ENCODE data around the gene DCLK1. TPM values are rescaled to one million over a fixed set of nuclear protein-coding genes. Genes with fewer than 3 reads are reported as not detected.
"Not testable (repeated sequence)": the region's sequence is repeated elsewhere in the genome, so short reads cannot be mapped to it uniquely, and the experiment has no call there.

DCLK1 gene
- total RNA-seq, 1 donor from 2014 or later, result 7.9 TPM

DNA sequence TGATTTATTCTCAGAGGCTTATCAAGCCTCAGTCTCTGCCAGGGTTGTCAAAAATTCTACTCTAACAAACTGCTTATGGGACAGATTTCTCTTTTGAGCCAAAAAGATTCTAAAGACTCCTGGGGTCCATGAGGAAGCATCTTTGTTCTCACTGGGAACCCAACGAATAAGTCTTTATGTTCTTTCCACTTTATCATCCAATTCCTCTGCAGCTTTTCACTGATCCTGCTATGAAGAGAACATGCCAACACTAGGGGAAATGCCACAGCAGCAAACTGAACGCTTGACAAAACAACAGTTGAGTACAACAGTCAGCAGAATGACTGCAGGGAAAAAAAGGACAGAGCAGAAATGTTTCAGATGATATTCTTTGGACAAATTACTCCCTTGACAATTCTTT is 22.2 kb downstream of the DCLK1 start:
- Mint-ChIP-seq H3K27me3 (ENCODE audit: low read depth) (peaks cover 25% of the 10 kb centered on the region), H3K4me3 (ENCODE audit: unreplicated experiment) (no peak overlapping the region), H3K4me1 (ENCODE audit: low read depth) (no peaks in the 10 kb centered on the region), H3K27ac (ENCODE audit: unreplicated experiment) (no peak overlapping the region), H3K36me3 (ENCODE audit: low read depth) (peaks cover 5% of the 10 kb centered on the region), H3K9me3 (ENCODE audit: low read depth) (no peaks in the 10 kb centered on the region)
- no peak for DNase-seq (ENCODE audit: low spot score)
- TF ChIP-seq, protein P1, sequence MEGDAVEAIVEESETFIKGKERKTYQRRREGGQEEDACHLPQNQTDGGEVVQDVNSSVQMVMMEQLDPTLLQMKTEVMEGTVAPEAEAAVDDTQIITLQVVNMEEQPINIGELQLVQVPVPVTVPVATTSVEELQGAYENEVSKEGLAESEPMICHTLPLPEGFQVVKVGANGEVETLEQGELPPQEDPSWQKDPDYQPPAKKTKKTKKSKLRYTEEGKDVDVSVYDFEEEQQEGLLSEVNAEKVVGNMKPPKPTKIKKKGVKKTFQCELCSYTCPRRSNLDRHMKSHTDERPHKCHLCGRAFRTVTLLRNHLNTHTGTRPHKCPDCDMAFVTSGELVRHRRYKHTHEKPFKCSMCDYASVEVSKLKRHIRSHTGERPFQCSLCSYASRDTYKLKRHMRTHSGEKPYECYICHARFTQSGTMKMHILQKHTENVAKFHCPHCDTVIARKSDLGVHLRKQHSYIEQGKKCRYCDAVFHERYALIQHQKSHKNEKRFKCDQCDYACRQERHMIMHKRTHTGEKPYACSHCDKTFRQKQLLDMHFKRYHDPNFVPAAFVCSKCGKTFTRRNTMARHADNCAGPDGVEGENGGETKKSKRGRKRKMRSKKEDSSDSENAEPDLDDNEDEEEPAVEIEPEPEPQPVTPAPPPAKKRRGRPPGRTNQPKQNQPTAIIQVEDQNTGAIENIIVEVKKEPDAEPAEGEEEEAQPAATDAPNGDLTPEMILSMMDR (IDR thresholded peaks at IDR 0.05), result no peak

DNA sequence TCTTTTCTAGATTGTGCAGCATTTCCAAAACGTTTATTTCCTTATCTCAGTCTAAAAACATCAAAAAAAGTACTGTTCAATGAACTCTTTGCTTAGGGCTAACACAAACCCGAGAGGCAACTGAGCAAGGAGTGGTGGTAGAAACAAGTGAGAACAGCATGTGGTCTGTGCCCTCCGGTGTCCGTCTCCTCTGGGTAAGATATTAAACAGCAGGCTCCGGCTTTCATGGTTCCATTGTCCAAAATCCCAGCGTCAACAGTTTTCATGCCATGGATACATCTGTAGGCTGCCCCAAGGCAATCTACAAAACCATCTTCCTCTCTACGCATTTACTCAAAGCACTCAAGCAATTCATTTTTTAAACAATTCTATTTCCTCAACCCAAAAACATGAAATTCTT is 22.8 kb downstream of the DCLK1 start:
- H3K4me1 Mint-ChIP-seq (ENCODE audit: low read depth), result no peaks in the 10 kb centered on the region

DNA sequence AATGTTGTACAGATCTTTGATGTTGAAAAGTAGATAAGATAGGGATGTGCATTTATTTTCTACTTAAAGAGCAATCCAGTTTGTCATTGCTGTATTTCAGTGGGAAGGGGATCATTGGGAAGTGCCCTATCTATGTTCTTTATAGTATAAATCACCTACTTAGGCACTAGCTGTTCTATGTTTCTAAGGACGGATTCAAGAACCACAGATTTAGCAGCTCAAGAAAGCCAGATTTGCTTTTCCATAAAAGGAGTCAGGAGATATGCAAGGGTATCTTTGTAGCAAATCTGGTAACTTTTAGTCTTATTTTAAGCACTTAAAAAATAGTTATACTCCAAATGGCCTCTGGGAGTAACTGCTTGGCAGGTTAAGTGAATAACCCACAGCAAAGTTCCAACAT is 23.7 kb downstream of the DCLK1 start:
- H3K36me3 Mint-ChIP-seq (ENCODE audit: low read depth), result peaks cover 5% of the 10 kb centered on the region
- no peaks in the 10 kb centered on the region for H3K9me3 Mint-ChIP-seq (ENCODE audit: low read depth)
- no peaks in the 10 kb centered on the region for H3K4me1 Mint-ChIP-seq (ENCODE audit: low read depth)
- TF ChIP-seq, protein P1 (IDR thresholded peaks at IDR 0.05), result no peak
- no peak overlapping the region for H3K27ac Mint-ChIP-seq (ENCODE audit: unreplicated experiment)
- H3K4me3 Mint-ChIP-seq (ENCODE audit: unreplicated experiment), result no peak overlapping the region
- DNase-seq (ENCODE audit: low spot score), result no peak
- peaks cover 25% of the 10 kb centered on the region for H3K27me3 Mint-ChIP-seq (ENCODE audit: low read depth)

More for the DNA sequence above, 22.8 kb downstream of the DCLK1 start:
- Mint-ChIP-seq H3K4me3 (ENCODE audit: unreplicated experiment) (no peak overlapping the region), H3K27me3 (ENCODE audit: low read depth) (peaks cover 25% of the 10 kb centered on the region), H3K36me3 (ENCODE audit: low read depth) (peaks cover 5% of the 10 kb centered on the region), H3K27ac (ENCODE audit: unreplicated experiment) (no peak overlapping the region), H3K9me3 (ENCODE audit: low read depth) (no peaks in the 10 kb centered on the region)
- TF ChIP-seq, protein P1 (IDR thresholded peaks at IDR 0.05), result no peak
- DNase-seq (ENCODE audit: low spot score), result no peak

DNA sequence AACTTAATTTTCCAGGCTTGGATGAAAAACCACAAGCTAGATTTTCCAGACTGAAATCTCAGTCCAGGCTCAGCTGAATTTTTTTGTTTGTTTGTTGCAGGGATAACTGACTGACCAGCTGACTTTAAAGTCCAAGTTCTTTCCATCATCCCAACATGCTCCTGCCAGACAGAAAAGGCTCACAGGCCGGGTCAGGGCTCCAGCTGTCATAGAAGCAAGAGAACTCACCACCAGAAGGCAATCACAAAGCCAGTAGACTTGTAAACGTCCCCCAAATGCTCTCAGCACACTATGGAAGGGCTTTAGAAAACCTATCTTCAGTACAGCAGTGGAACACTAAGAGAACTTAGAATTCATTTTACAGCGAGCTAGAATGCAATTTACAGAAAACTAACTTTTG is 25.5 kb downstream of the DCLK1 start:
- Mint-ChIP-seq H3K27ac (ENCODE audit: unreplicated experiment) (no peak overlapping the region), H3K9me3 (ENCODE audit: low read depth) (no peaks in the 10 kb centered on the region), H3K27me3 (ENCODE audit: low read depth) (peaks cover 26% of the 10 kb centered on the region), H3K4me3 (ENCODE audit: unreplicated experiment) (no peak overlapping the region), H3K4me1 (ENCODE audit: low read depth) (no peaks in the 10 kb centered on the region), H3K36me3 (ENCODE audit: low read depth) (peaks cover 2% of the 10 kb centered on the region)
- no peak for DNase-seq (ENCODE audit: low spot score)
- TF ChIP-seq, protein P1 (IDR thresholded peaks at IDR 0.05), result no peak

DNA sequence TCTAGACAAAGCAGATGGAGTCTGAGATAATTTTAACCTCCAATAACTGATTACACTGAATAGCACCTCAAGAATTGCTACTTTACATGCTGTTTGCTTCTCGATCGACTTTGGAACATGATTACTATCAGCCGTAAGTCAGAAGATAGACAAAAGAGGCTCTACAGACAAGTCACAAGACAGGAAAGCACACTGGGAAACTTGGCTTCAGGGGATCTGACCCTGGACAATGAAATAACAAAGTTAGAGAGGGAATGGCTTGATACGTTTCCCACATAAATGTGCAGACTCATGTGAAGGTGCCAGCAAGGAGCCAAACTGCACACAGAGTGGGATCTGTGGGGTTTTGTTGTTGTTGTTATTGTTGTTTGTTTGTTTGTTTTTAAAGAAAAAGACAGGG is 28.5 kb downstream of the DCLK1 start:
- TF ChIP-seq, protein P1 (IDR thresholded peaks at IDR 0.05), result no peak
- Mint-ChIP-seq H3K27me3 (ENCODE audit: low read depth) (peaks cover 29% of the 10 kb centered on the region), H3K9me3 (ENCODE audit: low read depth) (no peaks in the 10 kb centered on the region), H3K36me3 (ENCODE audit: low read depth) (peaks cover 2% of the 10 kb centered on the region), H3K4me3 (ENCODE audit: unreplicated experiment) (no peak overlapping the region), H3K4me1 (ENCODE audit: low read depth) (no peaks in the 10 kb centered on the region), H3K27ac (ENCODE audit: unreplicated experiment) (no peak overlapping the region)
- DNase-seq (ENCODE audit: low spot score), result no peak

DNA sequence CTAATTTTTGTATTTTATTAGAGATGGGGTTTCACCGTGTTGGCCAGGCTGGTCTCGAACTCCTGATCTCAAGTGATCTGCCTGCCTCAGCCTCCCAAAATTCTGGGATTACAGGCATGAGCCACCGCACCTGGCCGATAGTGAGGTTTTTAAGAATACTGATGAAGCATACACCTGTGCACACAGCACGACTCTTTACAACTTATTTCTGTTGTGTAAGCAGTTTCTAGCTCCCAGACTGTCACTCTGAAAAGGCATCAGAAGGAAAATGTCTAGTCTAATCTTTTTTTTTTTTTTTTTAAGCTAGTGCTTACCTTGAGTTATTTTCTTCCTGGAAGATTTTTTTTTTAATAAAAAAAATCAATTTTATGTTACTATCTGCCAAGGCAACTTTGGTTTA is 29.3 kb downstream of the DCLK1 start:
- H3K27me3 Mint-ChIP-seq (ENCODE audit: low read depth), result peaks cover 26% of the 10 kb centered on the region
- not testable (repeated sequence) for DNase-seq (ENCODE audit: low spot score); H3K4me3 Mint-ChIP-seq (ENCODE audit: unreplicated experiment); H3K9me3 Mint-ChIP-seq (ENCODE audit: low read depth); H3K4me1 Mint-ChIP-seq (ENCODE audit: low read depth); H3K36me3 Mint-ChIP-seq (ENCODE audit: low read depth); H3K27ac Mint-ChIP-seq (ENCODE audit: unreplicated experiment)
